Astrocyte of the hippocampus (primary cell): Measurements from ENCODE around the gene SLU7.
"Not testable (repeated sequence)": the region's sequence is repeated elsewhere in the genome, so short reads cannot be mapped to it uniquely, and the experiment has no call there.

Experiments used
- DNase-seq: peaks from one replicate; pipeline ENCODE4 v3.0.0; 2011; ENCODE audit warnings: low read depth, low spot score

Gene SLU7

GRCh38 chr5:160450164-160450932, 31.5 kb upstream of the SLU7 start:
- DNase-seq, result no peak

GRCh38 chr5:160449458-160449857, 30.6 kb upstream of the SLU7 start:
- no peak for DNase-seq

GRCh38 chr5:160448886-160449285, 30.0 kb upstream of the SLU7 start:
- DNase-seq, result no peak

- no peak for DNase-seq
Measured at GRCh38 chr5:160445751-160446150, 26.9 kb upstream of the SLU7 start.

- DNase-seq, result no peak
Measured at GRCh38 chr5:160445132-160445531, 26.3 kb upstream of the SLU7 start.

GRCh38 chr5:160444407-160444806, 25.5 kb upstream of the SLU7 start:
- DNase-seq, result no peak

GRCh38 chr5:160442824-160443431, 24.0 kb upstream of the SLU7 start:
- DNase-seq, result peak; percentile 58

GRCh38 chr5:160441311-160441781, 22.5 kb upstream of the SLU7 start:
- DNase-seq, result no peak

- DNase-seq, result peak; percentile 89
Measured at GRCh38 chr5:160439205-160439600, 20.3 kb upstream of the SLU7 start.

GRCh38 chr5:160438316-160439204, 19.7 kb upstream of the SLU7 start:
- DNase-seq, result peak; percentile 73

GRCh38 chr5:160437271-160437670, 18.4 kb upstream of the SLU7 start:
- DNase-seq, result no peak

GRCh38 chr5:160436661-160437060, 17.8 kb upstream of the SLU7 start:
- DNase-seq, result not testable (repeated sequence)

GRCh38 chr5:160436017-160436416, 17.1 kb upstream of the SLU7 start:
- no peak for DNase-seq

GRCh38 chr5:160435532-160435931, 16.7 kb upstream of the SLU7 start:
- no peak for DNase-seq

- peak; percentile 77 for DNase-seq
Measured at GRCh38 chr5:160434022-160434531, 15.2 kb upstream of the SLU7 start.

GRCh38 chr5:160432787-160433186, 13.9 kb upstream of the SLU7 start:
- no peak for DNase-seq

- no peak for DNase-seq
Measured at GRCh38 chr5:160432196-160432595, 13.3 kb upstream of the SLU7 start.

- no peak for DNase-seq
Measured at GRCh38 chr5:160427607-160428006, 8.7 kb upstream of the SLU7 start.

GRCh38 chr5:160423099-160423498, 4.2 kb upstream of the SLU7 start:
- DNase-seq, result no peak

GRCh38 chr5:160421625-160422258, 2.9 kb upstream of the SLU7 start, which contains the start of gene PTTG1:
TSS of gene PTTG1 (plus strand) at chr5:160421855. CDS start at chr5:160422313, 458 bp downstream.
- peak; percentile 99 for DNase-seq

GRCh38 chr5:160420331-160420610, 1.4 kb upstream of the SLU7 start:
- DNase-seq, result no peak
